SK-N-SH (cell line): ENCODE measurements around the gene PRKCA.

Experiments used
- EP300 ChIP-seq, 2 experiments: IDR thresholded peaks; 2 replicates each; pipeline versions ENCODE4 v1.4.0 to v1.6.1; 2012; ENCODE audit warnings: borderline replicate concordance in 1 of 2, low read depth in 1 of 2, low read length in 1 of 2
- EZH2phosphoT487 ChIP-seq: fragments of 200-600 bp; sonication (generic); IDR thresholded peaks from 2 replicates; pipeline ENCODE4 v1.6.1; 2017; ENCODE audit warnings: low read depth, mixed run types, mild to moderate bottlenecking, antibody characterized with exemption, moderate library complexity, borderline replicate concordance
- FOSL2 ChIP-seq: IDR thresholded peaks from 2 replicates; pipeline ENCODE4 v1.4.0; 2012; ENCODE audit warnings: low read depth, mild to moderate bottlenecking, moderate library complexity, borderline replicate concordance
- POLR2AphosphoS5 ChIP-seq: IDR thresholded peaks from 2 replicates; pipeline ENCODE4 v1.6.1; 2012; ENCODE audit warnings: low read depth, low read length
- RCOR1 ChIP-seq: fragments of 150-350 bp; IDR thresholded peaks from 2 replicates; pipeline ENCODE4 v1.6.1; 2017; ENCODE audit warnings: antibody characterized with exemption, low read length
- YY1 ChIP-seq: IDR thresholded peaks from 2 replicates; pipeline ENCODE4 v1.4.0; 2012; ENCODE audit warnings: low read depth, mild to moderate bottlenecking
- TF ChIP-seq, protein P1 (sequence below): fragments of 200-600 bp; sonication (generic); IDR thresholded peaks from 2 replicates; pipeline ENCODE4 v1.6.1; 2017; ENCODE audit warnings: antibody characterized with exemption, mild to moderate bottlenecking, moderate library complexity
- TF ChIP-seq, protein P2 (sequence below): fragments of 150-350 bp; IDR thresholded peaks from 2 replicates; pipeline ENCODE4 v1.6.1; 2017; ENCODE audit warnings: antibody characterized with exemption, low read length, low read depth, borderline replicate concordance

DNA sequence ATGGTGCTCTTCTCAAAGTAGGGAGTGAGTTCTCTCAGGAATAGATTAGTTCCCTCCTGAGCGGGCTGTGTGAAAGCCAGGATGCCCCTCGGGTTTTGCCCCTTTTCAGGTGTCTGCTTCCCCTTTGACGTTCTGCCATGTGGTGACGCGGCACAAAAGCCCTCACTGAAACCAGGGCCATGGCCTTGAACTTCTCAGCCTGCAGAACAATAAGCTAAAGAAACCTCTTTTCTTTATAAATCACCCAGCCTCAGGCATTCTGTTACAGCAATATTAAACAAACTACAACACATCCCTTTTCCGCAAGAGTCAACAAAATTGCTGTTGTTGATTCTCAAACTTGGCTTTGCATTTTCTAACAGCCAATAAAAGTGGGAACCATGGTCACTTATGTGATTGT, 517.1 kb downstream of the PRKCA start:
- TF ChIP-seq, protein P1, sequence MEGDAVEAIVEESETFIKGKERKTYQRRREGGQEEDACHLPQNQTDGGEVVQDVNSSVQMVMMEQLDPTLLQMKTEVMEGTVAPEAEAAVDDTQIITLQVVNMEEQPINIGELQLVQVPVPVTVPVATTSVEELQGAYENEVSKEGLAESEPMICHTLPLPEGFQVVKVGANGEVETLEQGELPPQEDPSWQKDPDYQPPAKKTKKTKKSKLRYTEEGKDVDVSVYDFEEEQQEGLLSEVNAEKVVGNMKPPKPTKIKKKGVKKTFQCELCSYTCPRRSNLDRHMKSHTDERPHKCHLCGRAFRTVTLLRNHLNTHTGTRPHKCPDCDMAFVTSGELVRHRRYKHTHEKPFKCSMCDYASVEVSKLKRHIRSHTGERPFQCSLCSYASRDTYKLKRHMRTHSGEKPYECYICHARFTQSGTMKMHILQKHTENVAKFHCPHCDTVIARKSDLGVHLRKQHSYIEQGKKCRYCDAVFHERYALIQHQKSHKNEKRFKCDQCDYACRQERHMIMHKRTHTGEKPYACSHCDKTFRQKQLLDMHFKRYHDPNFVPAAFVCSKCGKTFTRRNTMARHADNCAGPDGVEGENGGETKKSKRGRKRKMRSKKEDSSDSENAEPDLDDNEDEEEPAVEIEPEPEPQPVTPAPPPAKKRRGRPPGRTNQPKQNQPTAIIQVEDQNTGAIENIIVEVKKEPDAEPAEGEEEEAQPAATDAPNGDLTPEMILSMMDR, result no peak
- TF ChIP-seq RCOR1, result no peak
- TF ChIP-seq, protein P2, sequence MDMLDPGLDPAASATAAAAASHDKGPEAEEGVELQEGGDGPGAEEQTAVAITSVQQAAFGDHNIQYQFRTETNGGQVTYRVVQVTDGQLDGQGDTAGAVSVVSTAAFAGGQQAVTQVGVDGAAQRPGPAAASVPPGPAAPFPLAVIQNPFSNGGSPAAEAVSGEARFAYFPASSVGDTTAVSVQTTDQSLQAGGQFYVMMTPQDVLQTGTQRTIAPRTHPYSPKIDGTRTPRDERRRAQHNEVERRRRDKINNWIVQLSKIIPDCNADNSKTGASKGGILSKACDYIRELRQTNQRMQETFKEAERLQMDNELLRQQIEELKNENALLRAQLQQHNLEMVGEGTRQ, result no peak
- TF ChIP-seq POLR2AphosphoS5, result no peak
- TF ChIP-seq YY1, result no peak
- no peak for TF ChIP-seq FOSL2
- no peak for TF ChIP-seq EP300 (IDR thresholded peaks at IDR 0.05; ENCODE audit: borderline replicate concordance in 1 of 2, low read depth in 1 of 2, low read length in 1 of 2)
- no peak for TF ChIP-seq EZH2phosphoT487
